HepG2 (cell line): ENCODE results near the gene ZNF148. TPM values are rescaled to one million over a fixed set of nuclear protein-coding genes. Genes with fewer than 3 reads are reported as not detected.

Experiments
- ATAC-seq: fragments of 200-7000 bp; cut with Tn5 transposase; 3 replicates; pipeline ENCODE4 v1.9.1; 2020; ENCODE audit warnings: mild to moderate bottlenecking, moderate library complexity
- BruUV-seq: library from RNA; stranded (reverse); fragments of 400-500 nt; replicated peaks from 2 replicates; lab custom pipeline; 2021; lab: Mats Ljungman, UMichigan
- CTCF ChIA-PET: fragments of 300-600 bp; formaldehyde crosslinking; extraction: SDS; loops from one replicate; lab custom pipeline; 2021; ENCODE audit warnings: low total read pairs, inconsistent platforms, low intra/inter-chr PET ratio; lab: Yijun Ruan, JAX
- POLR2A ChIA-PET: fragments of 350-600 bp; sonication (Branson Sonifier 250); formaldehyde crosslinking; loops from one replicate; lab custom pipeline; 2020; ENCODE audit warnings: antibody characterized with exemption, inconsistent platforms; lab: Yijun Ruan, JAX
- DNase-seq: peaks from one replicate; pipeline ENCODE4 v3.0.0-alpha.2; 2015; ENCODE audit warnings: low spot score
- FAIRE-seq: peaks from 3 replicates; lab custom pipeline; 2011; peaks lifted over from hg19 to GRCh38; lab: Jason Lieb, UNC
- H2AFZ ChIP-seq: one replicate; pipeline ENCODE4 v1.6.1; 2011; ENCODE audit warnings: low read length, inconsistent platforms
- H3K27ac ChIP-seq: fragments of 300-600 bp; 3 replicates; pipeline ENCODE4 v1.8.0; 2011; ENCODE audit warnings: mixed run types, mild to moderate bottlenecking, mixed read lengths, low read length, inconsistent platforms; ENCODE audit not compliant: insufficient read depth; ENCODE audit errors: extremely low read length
- H3K27me3 ChIP-seq, 2 experiments: fragments of 200-600 bp in 1 of 2; 2 replicates in 1 of 2; 3 replicates in 1 of 2; pipeline versions ENCODE4 v1.6.0 to v1.8.0; 2011; ENCODE audit warnings: low read length in 2 of 2, mild to moderate bottlenecking in 2 of 2, moderate library complexity in 2 of 2, inconsistent platforms in 1 of 2; ENCODE audit not compliant: insufficient read depth in 2 of 2, control insufficient read depth in 1 of 2
- H3K36me3 ChIP-seq, 2 experiments: fragments of 200-600 bp in 1 of 2; replicated peaks in 1 of 2; 2 replicates in 1 of 2; 3 replicates in 1 of 2; pipeline versions ENCODE4 v1.5.1 to v1.8.0; 2011; ENCODE audit warnings: low read length in 2 of 2, inconsistent platforms in 1 of 2; ENCODE audit not compliant: insufficient read depth in 2 of 2, control insufficient read depth in 1 of 2
- H3K4me1 ChIP-seq: 2 replicates; pipeline ENCODE4 v1.5.1; 2012; ENCODE audit warnings: low read length, inconsistent platforms; ENCODE audit not compliant: insufficient read depth
- H3K4me2 ChIP-seq: 2 replicates; pipeline ENCODE4 v1.6.0; 2011; ENCODE audit warnings: low read depth, low read length, inconsistent platforms
- H3K4me3 ChIP-seq, 3 experiments: fragments of 200-600 bp in 1 of 3; sonication (generic), shearing (Covaris generic) in 1 of 3; replicated peaks in 1 of 3; 2 replicates each; pipeline ENCODE4 v1.5.1; 2011 to 2016; ENCODE audit warnings: low read length in 3 of 3, inconsistent platforms in 2 of 3, low read depth in 2 of 3, mild to moderate bottlenecking in 2 of 3, control low read depth in 1 of 3, mixed read lengths in 1 of 3; ENCODE audit not compliant: insufficient read depth in 1 of 3
- H3K79me2 ChIP-seq: one replicate; pipeline ENCODE4 v1.6.1; 2011; ENCODE audit warnings: low read length, inconsistent platforms; ENCODE audit not compliant: insufficient read depth
- H3K9ac ChIP-seq: 2 replicates; pipeline ENCODE4 v1.6.0; 2011; ENCODE audit warnings: mild to moderate bottlenecking, low read depth, low read length, inconsistent platforms; ENCODE audit not compliant: insufficient read depth
- H3K9me3 ChIP-seq: 2 replicates; pipeline ENCODE4 v1.5.1; 2012; ENCODE audit warnings: mild to moderate bottlenecking, low read length
- H4K20me1 ChIP-seq: 2 replicates; pipeline ENCODE4 v1.6.0; 2011; ENCODE audit warnings: inconsistent platforms, mild to moderate bottlenecking, low read length, moderate library complexity; ENCODE audit not compliant: insufficient read depth
- MEIS1 ChIP-seq: sonication (generic); formaldehyde crosslinking; IDR thresholded peaks from 2 replicates; pipeline ENCODE4 v1.9.0; 2021; ENCODE audit warnings: mild to moderate bottlenecking, missing genetic modification reagents, moderate library complexity, borderline replicate concordance
- NCOA5 ChIP-seq: sonication (generic); formaldehyde crosslinking; IDR thresholded peaks from 2 replicates; pipeline ENCODE4 v1.4.0; 2020; ENCODE audit warnings: missing genetic modification reagents
- RARA ChIP-seq: IDR thresholded peaks from 2 replicates; pipeline ENCODE4 v1.6.1; 2016; ENCODE audit warnings: missing genetic modification reagents, missing compliant biosample characterization
- RXRA ChIP-seq: sonication (generic); formaldehyde crosslinking; IDR thresholded peaks from 2 replicates; pipeline ENCODE4 v1.5.1; 2020; ENCODE audit warnings: missing genetic modification reagents
- SIX1 ChIP-seq: sonication (generic); formaldehyde crosslinking; IDR thresholded peaks from 2 replicates; pipeline ENCODE4 v1.4.0; 2020; ENCODE audit warnings: missing genetic modification reagents, borderline replicate concordance
- SIX4 ChIP-seq: sonication (generic); formaldehyde crosslinking; IDR thresholded peaks from 2 replicates; pipeline ENCODE4 v1.4.0; 2020; ENCODE audit warnings: missing genetic modification reagents
- SKI ChIP-seq: fragments of 450-650 bp; IDR thresholded peaks from one replicate; pipeline ENCODE4 v1.6.1; 2018; ENCODE audit warnings: mild to moderate bottlenecking; ENCODE audit not compliant: partially characterized antibody
- SP2 ChIP-seq: sonication (generic); formaldehyde crosslinking; IDR thresholded peaks from 2 replicates; pipeline ENCODE4 v1.5.1; 2020; ENCODE audit warnings: mild to moderate bottlenecking, missing genetic modification reagents
- SPEN ChIP-seq: sonication (generic); formaldehyde crosslinking; IDR thresholded peaks from 2 replicates; pipeline ENCODE4 v1.5.1; 2020; ENCODE audit warnings: low read depth, mild to moderate bottlenecking, missing genetic modification reagents
- TOPORS ChIP-seq: sonication (generic); formaldehyde crosslinking; IDR thresholded peaks from 2 replicates; pipeline ENCODE4 v1.8.0; 2023; ENCODE audit warnings: mild to moderate bottlenecking, missing genetic modification reagents
- ZNF629 ChIP-seq: sonication (generic); formaldehyde crosslinking; conservative IDR thresholded peaks from 2 replicates; pipeline ENCODE4 v1.5.0; 2020; ENCODE audit warnings: missing genetic modification reagents
- WGBS: methylation state at CpG from one replicate; pipeline ENCODE4 v1.1.6; 2017; ENCODE audit warnings: low lambda C conversion rate; 5-methylcytosine and 5-hydroxymethylcytosine counted together
- in situ Hi-C: cut with HindIII; loops from 2 replicates; pipeline ENCODE4 v1.10.0; 2017; ENCODE audit warnings: low pct_unique_long_range_greater_than_20kb; ENCODE audit not compliant: extremely low pct_ligation_motif_present
- intact Hi-C: fragments of 100-400 bp; cut with micrococcal nuclease; formaldehyde crosslinking; loops from one replicate; pipeline ENCODE4 v1.10.0; 2022; ENCODE audit not compliant: unreplicated experiment
- polyA plus RNA-seq, 8 experiments: library from polyadenylated mRNA; depleted of rRNA in 3 of 8; stranded (reverse) in 7 of 8; unstranded in 1 of 8; fragments of >200 nt; fragmentation: Illumina TruSeq in 4 of 8; extraction: Trizol in 4 of 8; gene quantifications; 2 replicates each; pipeline versions ENCODE4 v1.2.1 to v1.2.3, GENCODE V29; 2011 to 2016; ENCODE audit warnings: low read depth in 4 of 8, missing spikeins in 1 of 8, mixed read lengths in 1 of 8; ENCODE audit not compliant: insufficient read depth in 1 of 8
- total RNA-seq, 5 experiments: library from RNA; depleted of rRNA; stranded (reverse); fragments of >200 nt; fragmentation: Illumina TruSeq; extraction: Trizol; gene quantifications; 2 replicates each; pipeline ENCODE4 v1.2.3, GENCODE V29; 2016; ENCODE audit warnings: low read depth in 1 of 5
- TF ChIP-seq, protein P1 (sequence below): IDR thresholded peaks from 2 replicates; pipeline ENCODE4 v1.6.1; 2012; ENCODE audit warnings: inconsistent platforms
- TF ChIP-seq, protein P2 (sequence below): sonication (generic); formaldehyde crosslinking; IDR thresholded peaks from 2 replicates; pipeline ENCODE4 v1.4.0; 2020; ENCODE audit warnings: missing genetic modification reagents

The ZNF148 gene
- total and polyA plus RNA-seq, 2 of the 13 experiments (the other 11 are each of a cell fraction or from before 2014, with no cell fraction given): 10.6 to 36.1 TPM

DNA sequence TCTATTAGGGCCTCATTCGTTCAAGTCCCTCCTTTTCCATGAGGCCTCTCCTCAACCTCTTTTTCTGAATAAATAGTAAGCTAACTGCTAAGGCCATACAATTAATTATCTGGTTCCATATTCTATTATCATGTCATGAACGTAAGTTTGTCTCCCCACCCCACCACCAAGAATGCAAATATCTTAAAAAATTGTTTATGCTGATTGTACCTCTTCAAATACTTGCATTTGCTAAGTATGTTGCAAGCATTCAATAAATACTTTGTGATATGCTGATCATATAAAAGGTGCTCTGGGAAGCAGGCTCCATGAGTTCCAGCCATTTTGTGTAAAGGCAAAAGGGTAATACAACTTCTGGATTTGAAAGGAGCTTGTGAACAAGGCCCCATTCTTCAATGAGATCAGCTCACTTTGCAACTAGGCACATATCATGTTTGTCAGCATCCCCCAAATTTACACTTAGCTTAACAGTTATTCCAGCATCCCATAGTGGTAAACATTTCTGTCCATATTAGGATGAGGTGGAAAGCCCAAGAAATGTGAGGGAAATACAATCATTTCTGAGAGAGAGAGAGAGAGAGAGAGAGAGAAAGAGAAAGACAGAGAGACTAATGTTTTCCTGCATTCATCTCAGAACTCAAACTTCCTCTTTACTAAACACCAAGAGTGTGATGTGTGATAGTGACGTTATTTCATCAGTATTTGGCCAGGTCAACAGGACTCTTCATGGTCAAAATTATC is 195.8 kb downstream of the ZNF148 start:
- Histone ChIP-seq H2AFZ (no peak overlapping the region), H3K27ac (no peak overlapping the region), H3K27me3 (0 out of 5 replicates have a peak, but pooled peaks cover 0 to 3% of the 10 kb centered on the region in 2 experiments), H3K9ac (no peak overlapping the region), H3K4me2 (no peak overlapping the region), H3K36me3 (no peaks in the 10 kb centered on the region), H4K20me1 (no peaks in the 10 kb centered on the region), H3K4me3 (no peak overlapping the region), H3K79me2 (no peaks in the 10 kb centered on the region), H3K9me3 (no peaks in the 10 kb centered on the region), H3K4me1 (no peaks in the 10 kb centered on the region)
- WGBS: 9% methylated on average over 3 of the region's 3 CpGs
- CTCF ChIA-PET: no interaction called here
- in situ Hi-C loops (no loop called here), intact Hi-C loops (no loop called here)
- BruUV-seq: no TSS peak
- ATAC-seq (no peak), FAIRE-seq (no peak), DNase-seq (no peak)
- POLR2A ChIA-PET: no interaction called here
- TF ChIP-seq RARA (CRISPR knock-in tag) (no peak), MEIS1 (CRISPR knock-in tag) (no peak), SIX1 (CRISPR knock-in tag) (no peak), TOPORS (CRISPR knock-in tag) (no peak), NCOA5 (CRISPR knock-in tag) (no peak)

DNA sequence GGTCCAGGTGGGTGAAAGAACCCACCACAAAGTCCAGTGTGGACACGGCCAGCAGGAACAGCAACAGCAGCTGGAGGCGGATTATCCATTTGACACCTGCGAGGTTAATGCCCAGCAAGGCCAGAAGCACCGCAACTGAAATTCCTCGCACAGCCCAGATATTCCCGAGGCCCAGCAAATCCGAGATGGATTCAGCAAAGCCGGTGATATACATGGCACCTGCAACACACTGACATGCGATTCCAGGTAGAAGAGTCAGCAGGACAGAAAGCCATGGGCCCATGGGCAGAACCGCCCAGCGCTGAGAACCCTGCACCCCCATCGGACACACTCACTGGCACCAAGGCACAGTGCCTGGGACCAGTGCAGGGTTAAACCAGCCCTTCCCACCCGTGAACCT is 197.4 kb downstream of the ZNF148 start:
- H3K79me2 ChIP-seq: no peaks in the 10 kb centered on the region
- TF ChIP-seq, protein P1, sequence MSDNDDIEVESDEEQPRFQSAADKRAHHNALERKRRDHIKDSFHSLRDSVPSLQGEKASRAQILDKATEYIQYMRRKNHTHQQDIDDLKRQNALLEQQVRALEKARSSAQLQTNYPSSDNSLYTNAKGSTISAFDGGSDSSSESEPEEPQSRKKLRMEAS: no peak
- TF ChIP-seq, protein P2, sequence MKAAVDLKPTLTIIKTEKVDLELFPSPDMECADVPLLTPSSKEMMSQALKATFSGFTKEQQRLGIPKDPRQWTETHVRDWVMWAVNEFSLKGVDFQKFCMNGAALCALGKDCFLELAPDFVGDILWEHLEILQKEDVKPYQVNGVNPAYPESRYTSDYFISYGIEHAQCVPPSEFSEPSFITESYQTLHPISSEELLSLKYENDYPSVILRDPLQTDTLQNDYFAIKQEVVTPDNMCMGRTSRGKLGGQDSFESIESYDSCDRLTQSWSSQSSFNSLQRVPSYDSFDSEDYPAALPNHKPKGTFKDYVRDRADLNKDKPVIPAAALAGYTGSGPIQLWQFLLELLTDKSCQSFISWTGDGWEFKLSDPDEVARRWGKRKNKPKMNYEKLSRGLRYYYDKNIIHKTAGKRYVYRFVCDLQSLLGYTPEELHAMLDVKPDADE (CRISPR knock-in tag): no peak
- no peak for TF ChIP-seq ZNF629 (CRISPR knock-in tag)
- TF ChIP-seq SIX4: no peak
- no peak for TF ChIP-seq SPEN
- TF ChIP-seq RXRA (CRISPR knock-in tag): no peak
- no peak for TF ChIP-seq SP2 (CRISPR knock-in tag)
- TF ChIP-seq SKI: no peak
- no peak overlapping the region for H3K4me2 ChIP-seq
- POLR2A ChIA-PET: no interaction called here
- no peaks in the 10 kb centered on the region for H4K20me1 ChIP-seq
- H3K9ac ChIP-seq: no peak overlapping the region
- no peaks in the 10 kb centered on the region for H3K4me1 ChIP-seq
- H2AFZ ChIP-seq: no peak overlapping the region
- BruUV-seq: no TSS peak
- no peaks in the 10 kb centered on the region for H3K9me3 ChIP-seq
- in situ Hi-C loops (no loop called here), intact Hi-C loops (no loop called here)
- H3K4me3 ChIP-seq: no peak overlapping the region
- H3K27me3 ChIP-seq: no peaks in the 10 kb centered on the region
- ATAC-seq: no peak
- H3K27ac ChIP-seq: no peak overlapping the region
- FAIRE-seq: no peak
- H3K36me3 ChIP-seq: no peaks in the 10 kb centered on the region
- CTCF ChIA-PET: no interaction called here
- DNase-seq: no peak
- WGBS: 68% methylated on average over 4 of the region's 13 CpGs
